ENCODE results near the gene TADA2B.

TADA2B gene

GRCh38 chr4:7025040-7025602 is 18.1 kb upstream of the TADA2B start:
- H3K4me3 ChIP-seq (ENCODE audit: low read depth, low read length), result no peak overlapping the region
- TF ChIP-seq, protein P1, sequence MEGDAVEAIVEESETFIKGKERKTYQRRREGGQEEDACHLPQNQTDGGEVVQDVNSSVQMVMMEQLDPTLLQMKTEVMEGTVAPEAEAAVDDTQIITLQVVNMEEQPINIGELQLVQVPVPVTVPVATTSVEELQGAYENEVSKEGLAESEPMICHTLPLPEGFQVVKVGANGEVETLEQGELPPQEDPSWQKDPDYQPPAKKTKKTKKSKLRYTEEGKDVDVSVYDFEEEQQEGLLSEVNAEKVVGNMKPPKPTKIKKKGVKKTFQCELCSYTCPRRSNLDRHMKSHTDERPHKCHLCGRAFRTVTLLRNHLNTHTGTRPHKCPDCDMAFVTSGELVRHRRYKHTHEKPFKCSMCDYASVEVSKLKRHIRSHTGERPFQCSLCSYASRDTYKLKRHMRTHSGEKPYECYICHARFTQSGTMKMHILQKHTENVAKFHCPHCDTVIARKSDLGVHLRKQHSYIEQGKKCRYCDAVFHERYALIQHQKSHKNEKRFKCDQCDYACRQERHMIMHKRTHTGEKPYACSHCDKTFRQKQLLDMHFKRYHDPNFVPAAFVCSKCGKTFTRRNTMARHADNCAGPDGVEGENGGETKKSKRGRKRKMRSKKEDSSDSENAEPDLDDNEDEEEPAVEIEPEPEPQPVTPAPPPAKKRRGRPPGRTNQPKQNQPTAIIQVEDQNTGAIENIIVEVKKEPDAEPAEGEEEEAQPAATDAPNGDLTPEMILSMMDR (IDR thresholded peaks at IDR 0.05; ENCODE audit: insufficient read depth, low read length, missing control alignments), result no peak
- POLR2A ChIA-PET, result interaction anchor here (0.6 kb wide), 1 partner anchor 1277 kb away, joined by 3 read pairs; no protein-coding TSS in a partner anchor
- no peak for DNase-seq (ENCODE audit: low read depth, low spot score)
- CTCF ChIA-PET, result interaction anchor here (1.9 kb wide), 1 partner anchor 46 kb away, joined by 5 read pairs; no protein-coding TSS in a partner anchor

DNA sequence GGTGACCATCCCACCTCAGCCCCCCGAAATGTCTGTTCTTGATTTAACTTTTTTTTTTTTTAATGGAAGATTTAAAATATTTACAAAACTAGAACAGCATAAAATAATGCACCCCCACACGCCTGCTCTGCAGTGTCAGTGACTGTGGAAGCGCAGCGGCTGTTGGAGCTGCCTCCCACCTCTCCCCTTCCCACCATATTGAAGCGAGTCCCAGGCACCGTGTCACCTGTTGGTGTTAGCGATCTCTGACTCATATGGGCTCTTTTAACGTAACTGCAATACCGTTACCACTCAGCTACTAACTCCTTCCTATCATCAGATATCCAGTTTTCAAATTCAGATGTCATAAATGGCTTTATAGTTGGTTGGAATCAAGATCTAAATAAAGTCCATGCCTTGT is 17.1 kb upstream of the TADA2B start:
- ChIA-PET POLR2A (no interaction called here), CTCF (interaction anchor here (0.8 to 1.3 kb wide), 3 partner anchors 9 to 45 kb away, joined by 3 to 6 read pairs (median 4); partner anchors contain the start of gene TADA2B)
- no peak overlapping the region for H3K4me3 ChIP-seq (ENCODE audit: low read depth, low read length)
- TF ChIP-seq, protein P1 (IDR thresholded peaks at IDR 0.05; ENCODE audit: insufficient read depth, low read length, missing control alignments), result no peak
- no peak for DNase-seq (ENCODE audit: low read depth, low spot score)

GRCh38 chr4:7027284-7027683 is 15.9 kb upstream of the TADA2B start:
- POLR2A ChIA-PET, result no interaction called here

GRCh38 chr4:7027913-7028312 is 15.3 kb upstream of the TADA2B start:
- DNase-seq (ENCODE audit: low read depth, low spot score), result no peak
- ChIA-PET CTCF (no interaction called here), POLR2A (no interaction called here)
- TF ChIP-seq, protein P1 (IDR thresholded peaks at IDR 0.05; ENCODE audit: insufficient read depth, low read length, missing control alignments), result no peak
- H3K4me3 ChIP-seq (ENCODE audit: low read depth, low read length), result no peak overlapping the region

More at GRCh38 chr4:7027284-7027683, 15.9 kb upstream of the TADA2B start:
- CTCF ChIA-PET, result no interaction called here
- TF ChIP-seq, protein P1 (IDR thresholded peaks at IDR 0.05; ENCODE audit: insufficient read depth, low read length, missing control alignments), result no peak
- no peak overlapping the region for H3K4me3 ChIP-seq (ENCODE audit: low read depth, low read length)
- no peak for DNase-seq (ENCODE audit: low read depth, low spot score)

GRCh38 chr4:7029212-7029611 is 14.0 kb upstream of the TADA2B start:
- DNase-seq (ENCODE audit: low read depth, low spot score), result no peak
- POLR2A ChIA-PET, result no interaction called here
- TF ChIP-seq, protein P1 (IDR thresholded peaks at IDR 0.05; ENCODE audit: insufficient read depth, low read length, missing control alignments), result no peak
- no peak overlapping the region for H3K4me3 ChIP-seq (ENCODE audit: low read depth, low read length)
- CTCF ChIA-PET, result interaction anchor here (3.6 kb wide), 1 partner anchor 14 kb away, joined by 27 read pairs; the partner anchor contains the start of gene TADA2B

DNA sequence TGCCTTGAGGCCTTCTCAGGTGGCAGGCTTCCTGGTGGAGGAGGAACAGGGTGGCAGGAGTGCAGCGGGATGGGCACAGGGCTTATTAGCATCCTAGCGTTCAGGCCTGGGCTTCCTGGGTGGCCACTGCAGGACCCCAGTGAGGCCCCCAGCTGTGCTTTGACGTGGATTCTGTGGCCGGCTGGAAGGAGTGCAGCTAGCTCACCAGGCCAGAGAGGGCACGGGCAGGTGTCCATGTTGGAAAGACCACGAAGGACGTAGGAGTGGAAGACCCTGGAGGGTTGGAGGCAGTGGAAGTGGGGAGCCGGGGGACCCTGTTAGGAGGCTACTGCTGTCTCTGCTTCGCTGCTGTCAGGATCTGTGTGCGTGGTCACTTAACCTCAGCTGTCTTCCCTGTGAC is 13.3 kb upstream of the TADA2B start:
- TF ChIP-seq, protein P1 (IDR thresholded peaks at IDR 0.05; ENCODE audit: insufficient read depth, low read length, missing control alignments), result no peak
- ChIA-PET POLR2A (no interaction called here), CTCF (interaction anchor here (3.6 kb wide), 1 partner anchor 13 kb away, joined by 27 read pairs; the partner anchor contains the start of gene TADA2B)
- DNase-seq (ENCODE audit: low read depth, low spot score), result no peak
- no peak overlapping the region for H3K4me3 ChIP-seq (ENCODE audit: low read depth, low read length)
